HepG2 (cell line): ENCODE results near the gene DDN. TPM values are rescaled to one million over a fixed set of nuclear protein-coding genes. Genes with fewer than 3 reads are reported as not detected.

Experiments
- ATAC-seq: fragments of 200-7000 bp; cut with Tn5 transposase; 3 replicates; pipeline ENCODE4 v1.9.1; 2020; ENCODE audit warnings: mild to moderate bottlenecking, moderate library complexity
- BruUV-seq: library from RNA; stranded (reverse); fragments of 400-500 nt; replicated peaks from 2 replicates; lab custom pipeline; 2021; lab: Mats Ljungman, UMichigan
- CTCF ChIA-PET: fragments of 300-600 bp; formaldehyde crosslinking; extraction: SDS; loops from one replicate; lab custom pipeline; 2021; ENCODE audit warnings: low total read pairs, inconsistent platforms, low intra/inter-chr PET ratio; lab: Yijun Ruan, JAX
- POLR2A ChIA-PET: fragments of 350-600 bp; sonication (Branson Sonifier 250); formaldehyde crosslinking; loops from one replicate; lab custom pipeline; 2020; ENCODE audit warnings: antibody characterized with exemption, inconsistent platforms; lab: Yijun Ruan, JAX
- DNase-seq: peaks from one replicate; pipeline ENCODE4 v3.0.0-alpha.2; 2015; ENCODE audit warnings: low spot score
- FAIRE-seq: peaks from 3 replicates; lab custom pipeline; 2011; peaks lifted over from hg19 to GRCh38; lab: Jason Lieb, UNC
- H2AFZ ChIP-seq: one replicate; pipeline ENCODE4 v1.6.1; 2011; ENCODE audit warnings: low read length, inconsistent platforms
- H3K27ac ChIP-seq: fragments of 300-600 bp; 3 replicates; pipeline ENCODE4 v1.8.0; 2011; ENCODE audit warnings: mixed run types, mild to moderate bottlenecking, mixed read lengths, low read length, inconsistent platforms; ENCODE audit not compliant: insufficient read depth; ENCODE audit errors: extremely low read length
- H3K27me3 ChIP-seq, 2 experiments: fragments of 200-600 bp in 1 of 2; 2 replicates in 1 of 2; 3 replicates in 1 of 2; pipeline versions ENCODE4 v1.6.0 to v1.8.0; 2011; ENCODE audit warnings: low read length in 2 of 2, mild to moderate bottlenecking in 2 of 2, moderate library complexity in 2 of 2, inconsistent platforms in 1 of 2; ENCODE audit not compliant: insufficient read depth in 2 of 2, control insufficient read depth in 1 of 2
- H3K36me3 ChIP-seq, 2 experiments: fragments of 200-600 bp in 1 of 2; replicated peaks in 1 of 2; 2 replicates in 1 of 2; 3 replicates in 1 of 2; pipeline versions ENCODE4 v1.5.1 to v1.8.0; 2011; ENCODE audit warnings: low read length in 2 of 2, inconsistent platforms in 1 of 2; ENCODE audit not compliant: insufficient read depth in 2 of 2, control insufficient read depth in 1 of 2
- H3K4me1 ChIP-seq: 2 replicates; pipeline ENCODE4 v1.5.1; 2012; ENCODE audit warnings: low read length, inconsistent platforms; ENCODE audit not compliant: insufficient read depth
- H3K4me2 ChIP-seq: 2 replicates; pipeline ENCODE4 v1.6.0; 2011; ENCODE audit warnings: low read depth, low read length, inconsistent platforms
- H3K4me3 ChIP-seq, 3 experiments: fragments of 200-600 bp in 1 of 3; sonication (generic), shearing (Covaris generic) in 1 of 3; replicated peaks in 1 of 3; 2 replicates each; pipeline ENCODE4 v1.5.1; 2011 to 2016; ENCODE audit warnings: low read length in 3 of 3, inconsistent platforms in 2 of 3, low read depth in 2 of 3, mild to moderate bottlenecking in 2 of 3, control low read depth in 1 of 3, mixed read lengths in 1 of 3; ENCODE audit not compliant: insufficient read depth in 1 of 3
- H3K79me2 ChIP-seq: one replicate; pipeline ENCODE4 v1.6.1; 2011; ENCODE audit warnings: low read length, inconsistent platforms; ENCODE audit not compliant: insufficient read depth
- H3K9ac ChIP-seq: 2 replicates; pipeline ENCODE4 v1.6.0; 2011; ENCODE audit warnings: mild to moderate bottlenecking, low read depth, low read length, inconsistent platforms; ENCODE audit not compliant: insufficient read depth
- H3K9me3 ChIP-seq: 2 replicates; pipeline ENCODE4 v1.5.1; 2012; ENCODE audit warnings: mild to moderate bottlenecking, low read length
- H4K20me1 ChIP-seq: 2 replicates; pipeline ENCODE4 v1.6.0; 2011; ENCODE audit warnings: inconsistent platforms, mild to moderate bottlenecking, low read length, moderate library complexity; ENCODE audit not compliant: insufficient read depth
- FOXA3 ChIP-seq: IDR thresholded peaks from 2 replicates; pipeline ENCODE4 v1.6.1; 2016; ENCODE audit warnings: missing genetic modification reagents, missing compliant biosample characterization
- HES4 ChIP-seq: sonication (generic); formaldehyde crosslinking; IDR thresholded peaks from 2 replicates; pipeline ENCODE4 v1.9.0; 2021; ENCODE audit warnings: mild to moderate bottlenecking, missing genetic modification reagents, borderline replicate concordance
- JARID2 ChIP-seq: sonication (generic); formaldehyde crosslinking; IDR thresholded peaks from 2 replicates; pipeline ENCODE4 v1.8.1; 2023; ENCODE audit warnings: missing genetic modification reagents, inconsistent platforms; ENCODE audit not compliant: insufficient replicate concordance
- ZBTB40 ChIP-seq, 2 experiments: fragments of 450-650 bp in 1 of 2; sonication (generic) in 1 of 2; formaldehyde crosslinking in 1 of 2; IDR thresholded peaks; 2 replicates each; pipeline versions ENCODE4 v1.6.1 to v1.8.0; 2016 to 2022; ENCODE audit warnings: antibody characterized with exemption in 1 of 2, mild to moderate bottlenecking in 1 of 2, missing genetic modification reagents in 1 of 2
- ZNF335 ChIP-seq: sonication (generic); formaldehyde crosslinking; IDR thresholded peaks from 2 replicates; pipeline ENCODE4 v1.4.0; 2020; ENCODE audit warnings: missing genetic modification reagents
- ZNF569 ChIP-seq: sonication (generic); formaldehyde crosslinking; IDR thresholded peaks from 2 replicates; pipeline ENCODE4 v1.5.0; 2020; ENCODE audit warnings: mild to moderate bottlenecking, missing genetic modification reagents, moderate library complexity, borderline replicate concordance
- ZNF576 ChIP-seq: sonication (generic); formaldehyde crosslinking; IDR thresholded peaks from 2 replicates; pipeline ENCODE4 v1.4.0; 2020; ENCODE audit warnings: mild to moderate bottlenecking, missing genetic modification reagents
- ZNF646 ChIP-seq: sonication (generic); formaldehyde crosslinking; IDR thresholded peaks from 2 replicates; pipeline ENCODE4 v1.9.0; 2021; ENCODE audit warnings: mild to moderate bottlenecking, missing genetic modification reagents
- WGBS: methylation state at CpG from one replicate; pipeline ENCODE4 v1.1.6; 2017; ENCODE audit warnings: low lambda C conversion rate; 5-methylcytosine and 5-hydroxymethylcytosine counted together
- in situ Hi-C: cut with HindIII; loops from 2 replicates; pipeline ENCODE4 v1.10.0; 2017; ENCODE audit warnings: low pct_unique_long_range_greater_than_20kb; ENCODE audit not compliant: extremely low pct_ligation_motif_present
- intact Hi-C: fragments of 100-400 bp; cut with micrococcal nuclease; formaldehyde crosslinking; loops from one replicate; pipeline ENCODE4 v1.10.0; 2022; ENCODE audit not compliant: unreplicated experiment
- polyA plus RNA-seq, 8 experiments: library from polyadenylated mRNA; depleted of rRNA in 3 of 8; stranded (reverse) in 7 of 8; unstranded in 1 of 8; fragments of >200 nt; fragmentation: Illumina TruSeq in 4 of 8; extraction: Trizol in 4 of 8; gene quantifications; 2 replicates each; pipeline versions ENCODE4 v1.2.1 to v1.2.3, GENCODE V29; 2011 to 2016; ENCODE audit warnings: low read depth in 4 of 8, missing spikeins in 1 of 8, mixed read lengths in 1 of 8; ENCODE audit not compliant: insufficient read depth in 1 of 8
- total RNA-seq, 5 experiments: library from RNA; depleted of rRNA; stranded (reverse); fragments of >200 nt; fragmentation: Illumina TruSeq; extraction: Trizol; gene quantifications; 2 replicates each; pipeline ENCODE4 v1.2.3, GENCODE V29; 2016; ENCODE audit warnings: low read depth in 1 of 5

The DDN gene
- total and polyA plus RNA-seq, 2 of the 13 experiments (the other 11 are each of a cell fraction or from before 2014, with no cell fraction given) = 0.24 to 0.53 TPM

- 9% methylated on average over 4 of the region's 4 CpGs for WGBS
- in situ Hi-C loops = no loop called here
- CTCF ChIA-PET = no interaction called here
- peaks cover 0 to 20% of the 10 kb centered on the region in 2 experiments; a peak in 3 of 5 replicates for H3K27me3 ChIP-seq
- DNase-seq = no peak
- ATAC-seq = no peak
- H3K36me3 ChIP-seq = no peaks in the 10 kb centered on the region
- peaks cover 16% of the 10 kb centered on the region for H3K4me1 ChIP-seq
- H3K4me3 ChIP-seq = no peak overlapping the region
- no peak overlapping the region for H3K27ac ChIP-seq
- H3K4me2 ChIP-seq = no peak overlapping the region
- POLR2A ChIA-PET = no interaction called here
- no TSS peak for BruUV-seq
- H3K79me2 ChIP-seq = peaks cover 5% of the 10 kb centered on the region
- H3K9me3 ChIP-seq = no peaks in the 10 kb centered on the region
- no peak for FAIRE-seq
- H3K9ac ChIP-seq = no peak overlapping the region
- no peaks in the 10 kb centered on the region for H4K20me1 ChIP-seq
- intact Hi-C loops = no loop called here
- H2AFZ ChIP-seq = no peak overlapping the region
- TF ChIP-seq ZBTB40 (IDR thresholded peaks at IDR 0.05) (no peak), ZBTB40 (CRISPR knock-in tag; IDR thresholded peaks at IDR 0.05) (no peak), ZNF569 (no peak), ZNF646 (CRISPR knock-in tag) (no peak), FOXA3 (no peak), HES4 (CRISPR knock-in tag) (no peak), ZNF335 (CRISPR knock-in tag) (no peak), ZNF576 (CRISPR knock-in tag) (no peak), JARID2 (CRISPR knock-in tag) (no peak)
Observed at GRCh38 chr12:48961331-48961730, 37.8 kb downstream of the DDN start.
